GM23248 (cell line): ENCODE measurements around the gene GOLT1B. TPM values are rescaled to one million over a fixed set of nuclear protein-coding genes. Genes with fewer than 3 reads are reported as not detected.
"Not testable (repeated sequence)": the region's sequence is repeated elsewhere in the genome, so short reads cannot be mapped to it uniquely, and the experiment has no call there.

Experiments used
- DNase-seq: peaks from one replicate; pipeline ENCODE4 v3.0.0-alpha.2; 2015
- H2AFZ ChIP-seq: fragments of 200-600 bp; sonication (generic); 2 replicates; pipeline ENCODE4 v1.6.1; 2016; ENCODE audit warnings: antibody characterized with exemption
- H3F3A ChIP-seq: fragments of 200-600 bp; sonication (generic); 2 replicates; pipeline ENCODE4 v1.6.1; 2016; ENCODE audit warnings: mild to moderate bottlenecking, antibody characterized with exemption, mixed run types; ENCODE audit not compliant: insufficient read depth
- H3K27ac ChIP-seq: fragments of 200-600 bp; sonication (generic); 2 replicates; pipeline ENCODE4 v1.5.1; 2016; ENCODE audit warnings: mild to moderate bottlenecking
- H3K27me3 ChIP-seq: fragments of 200-600 bp; sonication (generic); replicated peaks from 2 replicates; pipeline ENCODE4 v1.6.1; 2016; ENCODE audit warnings: mild to moderate bottlenecking; ENCODE audit not compliant: insufficient read depth
- H3K36me3 ChIP-seq: fragments of 200-600 bp; sonication (generic); 2 replicates; pipeline ENCODE4 v1.6.1; 2016; ENCODE audit warnings: low read depth, mild to moderate bottlenecking
- H3K4me1 ChIP-seq: fragments of 200-600 bp; sonication (generic); 2 replicates; pipeline ENCODE4 v1.6.1; 2016; ENCODE audit warnings: mild to moderate bottlenecking; ENCODE audit not compliant: insufficient read depth
- H3K4me2 ChIP-seq: fragments of 200-600 bp; sonication (generic); one replicate; pipeline ENCODE4 v1.6.1; 2016; ENCODE audit warnings: mild to moderate bottlenecking; ENCODE audit not compliant: unreplicated experiment
- H3K4me3 ChIP-seq: fragments of 200-600 bp; sonication (generic); 2 replicates; pipeline ENCODE4 v1.5.1; 2016; ENCODE audit warnings: mild to moderate bottlenecking
- H3K79me2 ChIP-seq: fragments of 200-600 bp; sonication (generic); 2 replicates; pipeline ENCODE4 v1.6.1; 2016; ENCODE audit warnings: mild to moderate bottlenecking; ENCODE audit not compliant: insufficient read depth
- H3K9ac ChIP-seq: fragments of 200-600 bp; sonication (generic); 2 replicates; pipeline ENCODE4 v1.6.1; 2016; ENCODE audit warnings: mild to moderate bottlenecking
- H3K9me2 ChIP-seq: fragments of 200-600 bp; sonication (generic); 2 replicates; pipeline ENCODE4 v1.6.1; 2016; ENCODE audit warnings: mixed run types, mild to moderate bottlenecking, moderate library complexity; ENCODE audit not compliant: insufficient read depth
- H3K9me3 ChIP-seq: fragments of 200-600 bp; sonication (generic); one replicate; pipeline ENCODE4 v1.6.1; 2017; ENCODE audit warnings: low read depth
- H4K20me1 ChIP-seq: fragments of 200-600 bp; sonication (generic); 2 replicates; pipeline ENCODE4 v1.6.0; 2016; ENCODE audit not compliant: insufficient read depth
- EZH2 ChIP-seq: fragments of 200-600 bp; sonication (generic); IDR thresholded peaks from 2 replicates; pipeline ENCODE4 v1.6.1; 2018; ENCODE audit warnings: antibody characterized with exemption, mild to moderate bottlenecking; ENCODE audit not compliant: insufficient read depth, poor library complexity, severe bottlenecking
- EZH2phosphoT487 ChIP-seq: fragments of 200-600 bp; sonication (generic); IDR thresholded peaks from 2 replicates; pipeline ENCODE4 v1.6.1; 2018; ENCODE audit warnings: antibody characterized with exemption, moderate library complexity, mild to moderate bottlenecking, low read depth; ENCODE audit not compliant: insufficient read depth
- WGBS, 2 experiments: methylation state at CpG; one replicate each; pipeline ENCODE4 v1.1.6; 2015 to 2017; ENCODE audit warnings: low lambda C conversion rate in 2 of 2, low coverage in 1 of 2; ENCODE audit errors: missing lambda C conversion rate in 2 of 2; 5-methylcytosine and 5-hydroxymethylcytosine counted together
- in situ Hi-C: fragments of 300-500 bp; cut with MboI; formaldehyde crosslinking; loops from 2 replicates; pipeline ENCODE4 v1.15.0; 2020
- polyA plus RNA-seq: library from polyadenylated mRNA; unstranded; fragments of >200 nt; fragmentation: Nextera tagmentation; extraction: Ambion mirVana; gene quantifications from 2 replicates; pipeline ENCODE4 v1.2.1, GENCODE V29; 2016
- total RNA-seq: library from RNA; depleted of rRNA; stranded (reverse); fragments of >200 nt; shearing (Covaris generic); gene quantifications from 2 replicates; pipeline ENCODE4 v1.2.3, GENCODE V29; 2014; rRNA removed

Gene GOLT1B, protein sequence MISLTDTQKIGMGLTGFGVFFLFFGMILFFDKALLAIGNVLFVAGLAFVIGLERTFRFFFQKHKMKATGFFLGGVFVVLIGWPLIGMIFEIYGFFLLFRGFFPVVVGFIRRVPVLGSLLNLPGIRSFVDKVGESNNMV
- total RNA-seq (73.0 and 73.3 TPM in 2 replicates), polyA plus RNA-seq (105 and 108 TPM in 2 replicates)

GRCh38 chr12:21501258-21502163 is at the start of gene GOLT1B, which contains the start of gene RECQL:
Gene GOLT1B, plus strand, starts transcription at chr12:21501789. Its CDS starts 135 bp downstream, at chr12:21501924.
Gene RECQL, minus strand, starts transcription at chr12:21501635. Its CDS starts 2,065 bp downstream, at chr12:21499570.
- Histone ChIP-seq H3K4me3 (peak within 1 kb of the TSS; percentile 98), H4K20me1 (0 out of 2 replicates have a peak, but pooled peaks cover 6% of the 10 kb centered on the region), H3K36me3 (peaks cover 24% of the 10 kb centered on the region; the same call in 1 of the 2 replicates), H3K9ac (peak within 1 kb of the TSS; percentile 100), H2AFZ (peak within 1 kb of the TSS; percentile 83), H3K4me1 (peaks cover 47% of the 10 kb centered on the region), H3F3A (peaks cover 21% of the 10 kb centered on the region), H3K27ac (peak within 1 kb of the TSS; percentile 99), H3K9me2 (no peaks in the 10 kb centered on the region), H3K27me3 (no peaks in the 10 kb centered on the region), H3K79me2 (peaks cover 94% of the 10 kb centered on the region), H3K9me3 (no peaks in the 10 kb centered on the region), H3K4me2 (peak within 1 kb of the TSS; percentile 99)
- no peak for TF ChIP-seq EZH2
- no peak for TF ChIP-seq EZH2phosphoT487
- 1% methylated on average over 57 to 61 of the region's 61 CpGs for WGBS, 2 experiments
- in situ Hi-C loops: no loop called here
- peak; percentile 99 for DNase-seq

DNA sequence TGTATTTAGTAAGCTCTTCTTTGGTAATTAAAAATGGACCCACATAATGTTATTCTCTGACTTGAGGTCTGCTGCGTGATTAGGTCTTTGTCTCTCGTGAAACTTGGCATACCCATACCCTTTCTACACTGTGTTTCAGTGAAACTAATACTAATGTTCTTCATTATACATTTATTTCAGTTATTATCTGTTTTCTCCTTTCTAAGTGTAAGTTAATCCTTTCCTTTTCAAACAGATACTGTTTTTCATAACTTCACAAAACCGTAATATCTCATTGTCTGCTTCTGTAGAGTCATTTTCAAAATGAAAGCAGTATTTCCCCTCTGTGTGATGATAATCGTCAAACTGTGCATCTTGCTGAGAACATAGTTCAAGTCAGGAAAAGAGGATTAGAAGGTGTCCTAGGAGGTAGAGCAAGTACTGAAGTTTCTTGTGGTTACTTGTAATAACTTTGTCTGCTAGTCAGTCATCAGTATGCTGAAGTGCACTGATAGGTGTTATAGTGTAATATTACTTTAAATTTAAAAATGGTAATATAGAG is 48.2 kb upstream of the GOLT1B start:
- H2AFZ ChIP-seq: no peak overlapping the region
- H3K79me2 ChIP-seq: no peaks in the 10 kb centered on the region
- in situ Hi-C loops: no loop called here
- H3K9me3 ChIP-seq: no peaks in the 10 kb centered on the region
- no peak overlapping the region for H3K4me3 ChIP-seq
- H3K9ac ChIP-seq: no peak overlapping the region
- no peaks in the 10 kb centered on the region for H4K20me1 ChIP-seq
- TF ChIP-seq EZH2 (no peak), EZH2phosphoT487 (no peak)
- H3K36me3 ChIP-seq: peaks cover 58% of the 10 kb centered on the region
- no peaks in the 10 kb centered on the region for H3K9me2 ChIP-seq
- no peak for DNase-seq
- peaks cover 7% of the 10 kb centered on the region; the same call in 1 of the 2 replicates for H3F3A ChIP-seq
- WGBS, 2 experiments: 86 to 88% methylated on average over 4 of the region's 4 CpGs
- no peaks in the 10 kb centered on the region for H3K27me3 ChIP-seq
- no peak overlapping the region for H3K27ac ChIP-seq
- no peak overlapping the region for H3K4me2 ChIP-seq
- peaks cover 7% of the 10 kb centered on the region; the same call in 1 of the 2 replicates for H3K4me1 ChIP-seq

GRCh38 chr12:21456291-21456780 is 45.3 kb upstream of the GOLT1B start:
- no peaks in the 10 kb centered on the region for H3K4me1 ChIP-seq
- no peaks in the 10 kb centered on the region for H3K9me3 ChIP-seq
- H3K79me2 ChIP-seq: no peaks in the 10 kb centered on the region
- H3K4me2 ChIP-seq: no peak overlapping the region
- no peaks in the 10 kb centered on the region for H3K9me2 ChIP-seq
- in situ Hi-C loops: no loop called here
- H3F3A ChIP-seq: peaks cover 7% of the 10 kb centered on the region; the same call in 1 of the 2 replicates
- no peak overlapping the region for H3K4me3 ChIP-seq
- WGBS, 2 experiments: 75 to 77% methylated on average over 7 of the region's 7 CpGs
- H3K36me3 ChIP-seq: peaks cover 53% of the 10 kb centered on the region
- peak; percentile 48 for DNase-seq
- H4K20me1 ChIP-seq: no peaks in the 10 kb centered on the region
- no peak overlapping the region for H2AFZ ChIP-seq
- H3K27me3 ChIP-seq: no peaks in the 10 kb centered on the region
- H3K9ac ChIP-seq: no peak overlapping the region
- no peak overlapping the region for H3K27ac ChIP-seq
- TF ChIP-seq EZH2 (no peak), EZH2phosphoT487 (no peak)

DNA sequence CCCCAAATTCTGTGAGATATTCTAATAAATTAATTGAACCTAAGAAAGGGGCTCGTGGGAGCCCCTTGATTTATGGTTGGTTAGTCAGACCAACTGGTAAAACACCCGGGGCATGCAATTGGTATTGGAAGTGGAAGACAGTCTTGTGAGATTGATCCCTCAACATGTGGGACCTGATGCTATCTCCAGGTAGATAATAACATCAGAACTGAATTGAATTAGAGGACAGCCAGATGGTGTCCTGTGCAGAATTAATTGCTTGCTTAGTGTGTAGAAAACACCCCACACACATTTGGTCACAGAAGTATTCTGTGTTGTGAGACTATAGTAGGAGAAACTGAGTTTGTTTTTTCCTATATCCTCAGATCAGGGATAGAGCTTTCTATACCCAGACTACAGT is 42.1 kb upstream of the GOLT1B start:
- no peak overlapping the region for H2AFZ ChIP-seq
- no peaks in the 10 kb centered on the region for H3K4me1 ChIP-seq
- in situ Hi-C loops: no loop called here
- TF ChIP-seq EZH2 (no peak), EZH2phosphoT487 (no peak)
- H3K9me2 ChIP-seq: no peaks in the 10 kb centered on the region
- peaks cover 14% of the 10 kb centered on the region; the same call in 1 of the 2 replicates for H3F3A ChIP-seq
- H3K9me3 ChIP-seq: no peaks in the 10 kb centered on the region
- 95 to 97% methylated on average over 2 of the region's 2 CpGs for WGBS, 2 experiments
- H3K9ac ChIP-seq: no peak overlapping the region
- no peak overlapping the region for H3K27ac ChIP-seq
- no peaks in the 10 kb centered on the region for H3K79me2 ChIP-seq
- no peak overlapping the region for H3K4me3 ChIP-seq
- DNase-seq: no peak
- H4K20me1 ChIP-seq: no peaks in the 10 kb centered on the region
- H3K27me3 ChIP-seq: no peaks in the 10 kb centered on the region
- H3K36me3 ChIP-seq: peaks cover 61% of the 10 kb centered on the region
- no peak overlapping the region for H3K4me2 ChIP-seq

- H3K79me2 ChIP-seq, H3K27ac ChIP-seq, H3K4me3 ChIP-seq, H3K4me2 ChIP-seq, H3K9me2 ChIP-seq, in situ Hi-C loops, H3K9me3 ChIP-seq, H4K20me1 ChIP-seq, DNase-seq, H3K4me1 ChIP-seq, H3K27me3 ChIP-seq, H2AFZ ChIP-seq, H3K9ac ChIP-seq: not testable (repeated sequence)
- 93 to 99% methylated on average over 2 of the region's 2 CpGs for WGBS, 2 experiments
- Histone ChIP-seq H3F3A (peaks cover 13% of the 10 kb centered on the region; the same call in 1 of the 2 replicates), H3K36me3 (peaks cover 57% of the 10 kb centered on the region)
Observed at GRCh38 chr12:21467334-21467733, 34.3 kb upstream of the GOLT1B start.
